Umbilical cord (tissue), 2 donors: ENCODE results near the gene SCN7A. TPM values are rescaled to one million over a fixed set of nuclear protein-coding genes. Genes with fewer than 3 reads are reported as not detected.
"Not testable (repeated sequence)": the region's sequence is repeated elsewhere in the genome, so short reads cannot be mapped to it uniquely, and the experiment has no call there.

Experiments
- DNase-seq: peaks from one replicate; pipeline ENCODE4 v3.0.0-alpha.2; 2015; ENCODE audit warnings: low spot score
- total RNA-seq: library from RNA; depleted of rRNA; stranded (reverse); fragments of >200 nt; gene quantifications from one replicate; pipeline ENCODE4 v1.2.3, GENCODE V29; 2014; ENCODE audit warnings: low replicate concordance; ENCODE audit not compliant: insufficient read depth

Gene SCN7A
- total RNA-seq: 2.6 TPM

GRCh38 chr2:166494140-166494624 is at the start of gene SCN7A:
TSS of gene SCN7A (minus strand) at chr2:166494249. CDS start at chr2:166477696, 16,553 bp downstream.
- DNase-seq: peak; percentile 86

- DNase-seq: peak; percentile 62
Measured at GRCh38 chr2:166539340-166540162, 45.5 kb upstream of the SCN7A start.

GRCh38 chr2:166536111-166536510 is 42.1 kb upstream of the SCN7A start:
- no peak for DNase-seq

GRCh38 chr2:166521155-166521554 is 27.1 kb upstream of the SCN7A start:
- no peak for DNase-seq

- no peak for DNase-seq
Measured at GRCh38 chr2:166520604-166521003, 26.6 kb upstream of the SCN7A start.

- peak; percentile 2 for DNase-seq
Measured at GRCh38 chr2:166519391-166519962, 25.4 kb upstream of the SCN7A start.

GRCh38 chr2:166518634-166519390 is 24.8 kb upstream of the SCN7A start:
- peak; percentile 6 for DNase-seq

- no peak for DNase-seq
Measured at GRCh38 chr2:166517533-166518061, 23.5 kb upstream of the SCN7A start.

- peak; percentile 21 for DNase-seq
Measured at GRCh38 chr2:166516712-166517303, 22.8 kb upstream of the SCN7A start.

- no peak for DNase-seq
Measured at GRCh38 chr2:166513952-166514351, 19.9 kb upstream of the SCN7A start.

- DNase-seq: no peak
Measured at GRCh38 chr2:166499281-166499680, 5.2 kb upstream of the SCN7A start.

- DNase-seq: no peak
Measured at GRCh38 chr2:166491461-166491860, 2.6 kb downstream of the SCN7A start.

- DNase-seq: no peak
Measured at GRCh38 chr2:166487171-166487570, 6.9 kb downstream of the SCN7A start.

- DNase-seq: peak; percentile 5
Measured at GRCh38 chr2:166485558-166486178, 8.4 kb downstream of the SCN7A start.

- DNase-seq: no peak
Measured at GRCh38 chr2:166472332-166472731, 21.7 kb downstream of the SCN7A start.

GRCh38 chr2:166468124-166469024 is 25.7 kb downstream of the SCN7A start:
- DNase-seq: no peak

GRCh38 chr2:166464187-166464586 is 29.9 kb downstream of the SCN7A start:
- DNase-seq: no peak

- no peak for DNase-seq
Measured at GRCh38 chr2:166463640-166464039, 30.4 kb downstream of the SCN7A start.

GRCh38 chr2:166458674-166459073 is 35.4 kb downstream of the SCN7A start:
- no peak for DNase-seq

- DNase-seq: not testable (repeated sequence)
Measured at GRCh38 chr2:166455823-166456222, 38.2 kb downstream of the SCN7A start.
